Astrocyte of the hippocampus (primary cell): ENCODE data around the gene VAT1.
"Not testable (repeated sequence)": the region's sequence is repeated elsewhere in the genome, so short reads cannot be mapped to it uniquely, and the experiment has no call there.

Experiments used
- DNase-seq: peaks from one replicate; pipeline ENCODE4 v3.0.0; 2011; ENCODE audit warnings: low read depth, low spot score

Gene VAT1

DNA sequence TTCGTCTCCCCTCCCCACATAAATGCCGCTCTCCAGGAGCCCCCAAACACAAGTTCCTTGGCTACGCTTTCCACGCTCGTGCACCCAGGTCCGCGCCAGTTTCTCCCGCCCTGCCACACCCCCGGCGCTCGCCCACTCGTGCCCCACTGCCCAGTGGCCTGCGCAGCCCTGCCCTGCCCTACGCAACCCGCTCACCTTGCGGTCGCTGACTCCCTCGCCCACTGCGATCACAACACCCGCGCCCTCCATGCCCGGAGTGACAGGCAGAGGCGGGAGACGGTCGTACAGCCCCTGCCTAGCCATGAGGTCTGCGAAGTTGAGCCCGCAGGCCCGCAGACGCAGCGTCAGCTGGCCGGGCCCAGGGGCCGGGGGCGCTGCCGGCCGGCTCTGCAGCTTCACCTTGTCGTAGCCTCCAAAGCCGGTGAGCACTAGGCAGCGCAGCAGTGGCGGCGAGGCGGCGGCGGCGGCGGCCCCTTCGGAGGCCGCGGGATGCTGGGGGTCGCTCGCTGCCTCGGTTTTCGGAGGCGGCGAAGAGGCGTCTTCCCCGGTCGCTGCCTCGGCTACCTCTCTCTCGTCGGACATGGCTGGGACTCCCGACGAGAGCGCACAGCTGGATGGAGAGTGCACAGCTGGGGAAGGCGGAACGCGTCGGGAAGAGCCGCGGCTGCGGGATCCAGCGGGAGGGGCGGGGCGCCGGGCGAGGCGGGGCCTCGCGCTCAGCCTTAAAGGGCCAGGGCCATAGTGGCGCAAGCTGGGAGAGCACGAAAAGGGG, at the start of gene VAT1:
VAT1 (minus strand) TSS at position 645 of the 772 bp plus-strand sequence; CDS start at position 582, 63 bp downstream.
- peak; percentile 91 for DNase-seq

DNA sequence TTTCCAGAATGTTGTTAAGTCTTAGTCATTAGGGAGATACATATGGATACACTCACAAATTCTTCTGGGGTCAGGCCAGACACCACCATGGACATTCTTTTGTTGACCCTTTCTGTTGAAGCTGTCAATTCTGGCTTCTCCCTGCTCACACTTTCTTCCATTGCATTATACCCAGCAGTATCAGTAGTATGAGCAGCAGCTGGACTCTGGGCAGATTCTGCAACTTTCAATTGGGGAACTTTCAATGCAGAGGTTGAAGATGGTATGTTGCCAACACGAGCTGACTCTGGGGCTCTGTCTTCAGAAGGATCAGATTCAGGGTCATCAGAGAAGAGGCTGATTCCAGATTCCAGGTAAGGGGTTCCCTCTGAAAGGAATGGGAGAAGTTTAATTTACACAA, 48.7 kb upstream of the VAT1 start:
- DNase-seq: no peak

DNA sequence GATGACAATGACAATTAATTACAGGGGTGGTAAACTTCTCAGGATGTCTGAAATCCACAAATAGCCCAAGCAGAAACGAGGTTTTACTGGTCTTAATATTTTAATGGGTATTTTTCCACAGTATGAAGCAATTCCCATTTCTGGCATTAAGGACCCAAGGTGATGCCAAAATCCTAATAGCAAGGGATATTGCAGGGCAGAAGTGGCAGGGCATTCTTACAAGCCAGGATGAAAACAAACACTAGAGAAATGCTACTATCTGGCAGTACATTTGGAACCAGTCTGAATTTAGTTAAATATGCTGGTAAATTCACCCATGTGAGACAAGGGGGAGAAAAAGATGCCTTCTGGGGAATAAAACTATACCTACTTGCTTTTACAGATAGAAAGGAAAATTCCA, 48.1 kb upstream of the VAT1 start:
- DNase-seq: no peak

DNA sequence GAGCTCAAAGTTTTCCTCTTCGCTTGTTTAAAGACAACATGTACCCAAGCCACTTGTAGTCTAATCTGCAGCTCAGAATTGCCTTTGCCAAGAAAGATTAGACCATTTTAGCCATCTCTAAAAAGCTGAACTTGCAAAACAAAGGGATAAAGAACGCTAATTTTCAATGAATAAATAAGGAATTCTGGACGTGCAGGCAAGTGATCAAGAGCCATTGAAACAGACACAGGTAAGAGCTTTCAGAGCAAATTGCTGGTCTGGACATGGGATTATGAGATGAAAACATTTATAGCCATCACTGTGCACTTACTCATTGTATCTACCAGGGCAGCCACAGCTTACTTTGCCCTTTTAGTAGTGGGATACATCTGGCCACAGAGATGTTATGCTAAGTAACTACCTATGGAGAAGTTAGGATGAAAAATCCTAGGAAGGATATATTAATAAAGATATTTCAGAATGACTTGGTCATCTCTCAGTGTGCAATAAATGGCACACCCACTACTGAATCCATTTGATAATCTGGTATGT, 47.2 kb upstream of the VAT1 start:
- DNase-seq: no peak

DNA sequence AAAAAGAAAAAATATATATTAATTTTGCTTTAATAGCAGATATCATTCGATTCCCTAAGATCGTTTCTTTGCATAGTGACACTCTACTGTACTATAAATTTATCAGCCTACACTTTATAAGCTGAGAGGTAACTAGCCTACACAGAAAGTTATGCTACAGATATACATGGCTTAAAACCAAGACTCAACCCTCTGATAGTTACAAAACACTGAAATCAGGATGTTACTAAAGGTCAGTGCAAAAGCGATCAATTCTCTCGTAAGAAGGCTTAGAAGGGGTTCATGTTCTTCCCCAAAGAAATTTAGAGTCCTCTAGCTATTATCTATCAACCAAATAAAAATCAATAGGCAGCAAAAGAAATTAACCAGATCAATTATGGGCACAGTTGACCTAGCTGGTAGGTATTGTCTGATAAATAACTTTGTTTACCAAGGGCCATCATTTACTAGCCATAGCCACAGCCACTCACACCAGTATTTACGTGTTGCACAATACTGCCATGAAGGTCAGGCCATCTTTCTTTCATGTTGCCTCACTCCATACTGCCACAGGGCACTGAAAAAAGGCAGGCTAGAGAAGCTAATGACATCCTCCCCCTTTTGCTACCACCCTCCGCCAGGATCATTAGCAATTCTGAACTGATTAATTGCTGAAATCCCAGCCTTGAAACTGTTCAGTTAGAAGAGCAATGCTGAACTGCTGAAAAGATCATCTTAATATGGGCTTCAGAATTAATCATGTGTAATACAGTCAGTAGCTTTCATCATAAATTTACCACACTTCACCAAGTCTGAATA, 46.6 kb upstream of the VAT1 start:
- DNase-seq: peak; percentile 30

DNA sequence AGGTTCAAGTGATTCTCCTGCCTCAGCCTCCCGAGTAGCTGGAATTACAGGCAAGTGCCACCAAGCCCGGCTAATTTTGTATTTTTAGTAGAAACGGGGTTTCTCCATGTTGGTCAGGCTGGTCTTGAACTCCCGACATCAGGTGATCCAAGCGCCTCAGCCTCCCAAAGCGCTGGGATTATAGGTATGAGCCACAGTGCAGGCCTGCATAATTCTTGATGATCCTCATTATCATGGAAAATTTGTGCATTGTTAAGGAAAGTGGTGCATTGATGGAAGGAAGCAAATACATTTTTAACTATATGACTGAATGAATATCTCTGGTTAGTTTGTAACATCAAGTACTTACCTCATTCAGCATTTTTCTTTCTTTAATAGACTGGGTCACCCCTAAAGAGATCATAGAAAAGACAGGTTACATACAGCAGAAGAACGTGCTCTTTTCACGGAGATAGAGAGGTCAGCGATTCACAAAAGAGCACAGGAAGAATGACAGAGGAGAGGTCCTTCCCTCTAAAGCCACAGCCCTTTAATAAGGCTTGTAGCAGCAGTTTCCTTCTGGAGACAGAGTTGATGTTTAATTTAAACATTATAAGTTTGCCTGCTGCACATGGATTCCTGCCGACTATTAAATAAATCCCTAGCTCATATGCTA, 40.9 kb upstream of the VAT1 start:
- no peak for DNase-seq

DNA sequence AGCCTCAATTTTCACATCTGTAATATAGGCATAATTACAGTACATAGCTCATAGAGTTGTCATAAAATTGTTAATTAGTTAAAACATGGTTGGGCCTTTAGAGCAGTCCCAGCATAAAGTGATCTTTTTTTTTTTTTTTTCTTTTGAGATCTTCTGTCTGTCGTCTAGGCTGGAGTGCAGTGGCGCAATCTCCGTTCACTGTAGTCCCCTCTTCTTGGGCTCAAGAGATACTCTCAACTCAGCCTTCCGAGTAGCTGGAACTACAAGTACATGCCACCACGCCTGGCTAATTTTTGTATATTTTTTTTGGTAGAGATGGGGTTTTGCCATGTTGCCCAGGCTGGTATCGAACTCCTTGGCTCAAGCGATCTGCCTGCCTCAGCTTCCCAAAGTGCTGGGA, 33.9 kb upstream of the VAT1 start:
- DNase-seq: no peak

DNA sequence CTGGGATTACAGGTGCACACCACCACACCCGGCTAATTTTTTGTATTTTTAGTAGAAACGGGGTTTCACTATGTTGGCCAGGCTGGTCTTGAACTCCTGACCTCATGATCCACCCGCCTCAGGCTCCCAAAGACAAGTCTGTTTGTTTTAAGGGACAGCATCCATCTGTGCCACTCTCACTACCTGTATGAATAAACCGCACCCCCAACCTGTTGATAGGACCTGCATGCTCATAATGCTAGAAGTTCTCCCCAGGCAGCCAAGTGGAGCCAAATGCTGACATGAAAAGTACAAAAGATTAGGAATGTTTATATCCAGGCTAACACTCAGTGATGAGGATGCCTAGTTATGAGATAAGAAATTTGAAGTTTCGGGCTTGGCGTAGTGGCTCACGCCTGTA, 30.8 kb upstream of the VAT1 start:
- not testable (repeated sequence) for DNase-seq

DNA sequence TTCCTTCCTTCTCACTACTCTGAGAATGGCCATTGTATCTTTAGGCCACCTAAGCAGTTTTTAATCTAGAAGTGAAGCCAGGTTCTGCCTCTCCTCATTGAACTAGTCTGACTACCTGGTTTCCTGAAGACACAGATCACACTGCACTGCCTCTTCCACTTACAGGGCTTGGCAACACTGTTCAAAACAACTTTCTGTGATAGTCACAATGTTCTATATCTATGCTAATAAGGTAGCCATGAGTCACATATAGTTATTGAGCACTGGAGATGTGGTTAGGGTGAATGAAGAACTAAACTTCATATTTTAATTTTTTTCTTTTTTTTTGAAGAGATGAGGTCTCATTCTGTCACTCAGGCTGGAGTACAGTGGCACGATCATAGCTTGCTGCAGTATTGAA, 29.8 kb upstream of the VAT1 start:
- DNase-seq: peak; percentile 28

DNA sequence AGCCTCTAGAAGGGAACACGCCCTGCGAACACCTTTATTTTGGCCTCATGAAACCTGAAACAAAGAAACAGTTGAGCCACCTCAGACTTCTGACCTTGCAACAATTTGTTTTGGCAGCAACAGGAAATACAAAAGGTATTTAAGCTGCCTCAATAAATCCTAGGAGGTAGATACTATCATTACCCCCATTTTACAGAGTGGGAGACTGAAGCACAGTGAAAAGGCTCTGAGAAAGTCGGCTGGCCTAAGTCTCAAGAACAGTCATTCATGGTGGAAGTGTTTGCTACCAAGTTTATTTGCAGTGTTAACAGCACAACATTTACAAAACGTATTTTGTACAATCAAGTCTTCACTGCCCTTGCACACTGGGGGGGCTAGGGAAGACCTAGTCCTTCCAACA, 21.8 kb upstream of the VAT1 start:
- no peak for DNase-seq

DNA sequence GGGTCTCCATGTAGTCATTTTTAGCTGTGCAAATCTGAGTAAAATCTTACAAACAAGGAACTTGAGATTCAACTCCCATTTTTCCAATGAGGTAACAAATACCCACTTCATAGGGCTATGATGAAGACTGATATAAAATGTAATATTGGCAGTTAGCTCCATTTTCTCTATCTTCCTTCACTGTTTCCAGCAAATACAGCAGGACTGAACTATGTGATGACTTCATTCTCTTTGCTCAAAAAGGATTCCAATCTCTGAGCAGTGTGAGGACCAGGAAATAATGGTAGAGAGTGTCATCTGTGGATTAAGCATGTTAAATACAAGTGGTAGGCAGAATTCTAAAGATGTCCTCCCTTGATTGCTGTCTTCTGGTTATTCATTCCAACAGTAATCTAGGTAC, 21.1 kb upstream of the VAT1 start:
- DNase-seq: no peak

DNA sequence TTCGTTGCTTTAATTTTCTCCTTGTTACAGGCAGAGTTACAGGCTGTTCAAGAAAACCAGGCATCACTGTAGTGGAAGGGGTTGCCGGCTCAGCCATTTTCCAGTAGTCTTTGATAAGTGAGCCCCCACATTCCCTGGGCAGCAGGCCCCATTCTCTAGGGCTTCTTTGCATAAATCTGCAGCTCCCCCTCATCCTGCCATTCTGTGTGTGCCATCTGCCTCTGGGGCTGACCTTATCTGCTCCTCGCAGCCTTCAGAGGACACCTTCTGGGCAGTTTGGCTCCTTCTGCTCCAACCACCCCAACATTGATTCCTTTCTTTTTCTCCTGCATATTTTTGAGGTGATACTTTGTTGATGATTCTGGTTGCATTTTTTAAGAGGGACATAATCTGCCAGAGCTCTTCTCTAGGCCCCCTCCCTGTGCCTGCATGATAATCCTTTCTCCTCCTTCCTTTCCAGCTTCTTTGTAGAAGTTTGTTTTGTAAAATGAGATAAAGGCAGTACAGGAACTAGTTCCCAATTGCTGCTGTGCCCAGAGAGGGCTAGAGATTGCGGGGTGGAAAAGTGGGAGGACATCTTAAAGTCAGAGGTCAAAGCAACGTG, 19.9 kb upstream of the VAT1 start:
- no peak for DNase-seq

DNA sequence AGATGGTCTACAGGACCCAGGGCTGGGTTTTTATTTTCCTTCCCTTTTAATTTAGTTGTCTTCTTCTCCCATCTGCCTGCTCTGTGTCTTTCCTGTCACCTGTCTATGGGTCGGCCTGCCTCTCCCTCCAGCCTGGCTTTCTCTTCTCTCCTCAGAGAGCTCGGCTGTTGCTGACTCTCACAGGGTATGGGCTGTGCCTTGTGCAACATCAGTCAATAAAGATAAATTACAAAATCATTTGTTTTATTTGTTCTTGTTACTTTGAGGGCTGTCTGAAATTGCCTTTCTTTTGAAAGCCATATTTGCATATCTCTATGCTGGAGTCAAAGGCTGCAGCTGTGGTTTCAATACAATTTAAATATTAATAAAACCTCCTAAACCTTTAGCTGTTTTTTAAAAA, 18.5 kb upstream of the VAT1 start:
- DNase-seq: no peak

DNA sequence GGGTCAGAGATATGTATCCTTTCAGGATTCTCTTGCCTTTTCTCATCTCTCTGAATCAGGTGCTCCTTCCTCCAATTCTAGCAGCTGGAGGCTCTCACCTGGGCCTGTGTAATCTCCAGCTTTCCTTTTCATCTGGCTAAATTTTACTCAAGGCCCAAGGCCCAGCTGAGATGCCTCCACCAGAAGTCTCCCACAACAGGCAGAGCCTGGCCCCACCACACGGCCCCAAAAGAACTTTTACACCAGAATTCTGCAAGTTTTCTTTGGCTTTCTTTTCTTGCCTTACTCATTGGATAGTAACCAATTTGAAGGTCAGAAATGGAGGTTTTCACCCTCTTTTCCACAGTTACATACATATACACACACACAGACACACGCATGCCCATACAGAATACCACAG, 17.5 kb upstream of the VAT1 start:
- DNase-seq: no peak

DNA sequence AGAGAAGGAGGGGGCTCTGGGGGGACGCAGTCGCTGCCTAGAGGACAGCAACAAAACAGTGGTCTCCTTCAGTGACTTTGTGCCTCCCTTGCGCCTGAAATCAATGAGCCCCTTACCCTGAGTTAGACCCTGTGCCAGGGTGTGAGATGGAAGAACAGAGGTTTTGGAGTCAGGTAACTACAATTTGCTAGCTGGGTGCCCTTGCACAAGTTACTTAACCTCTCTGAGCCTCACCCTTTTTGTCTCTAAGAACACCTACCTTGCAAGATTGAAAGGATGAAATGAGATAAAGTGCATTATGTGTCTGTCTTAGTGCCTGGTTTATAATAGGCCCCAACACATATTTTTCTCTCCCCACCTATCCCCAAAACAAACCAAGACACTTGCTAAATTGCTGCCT, 12.7 kb upstream of the VAT1 start:
- no peak for DNase-seq

DNA sequence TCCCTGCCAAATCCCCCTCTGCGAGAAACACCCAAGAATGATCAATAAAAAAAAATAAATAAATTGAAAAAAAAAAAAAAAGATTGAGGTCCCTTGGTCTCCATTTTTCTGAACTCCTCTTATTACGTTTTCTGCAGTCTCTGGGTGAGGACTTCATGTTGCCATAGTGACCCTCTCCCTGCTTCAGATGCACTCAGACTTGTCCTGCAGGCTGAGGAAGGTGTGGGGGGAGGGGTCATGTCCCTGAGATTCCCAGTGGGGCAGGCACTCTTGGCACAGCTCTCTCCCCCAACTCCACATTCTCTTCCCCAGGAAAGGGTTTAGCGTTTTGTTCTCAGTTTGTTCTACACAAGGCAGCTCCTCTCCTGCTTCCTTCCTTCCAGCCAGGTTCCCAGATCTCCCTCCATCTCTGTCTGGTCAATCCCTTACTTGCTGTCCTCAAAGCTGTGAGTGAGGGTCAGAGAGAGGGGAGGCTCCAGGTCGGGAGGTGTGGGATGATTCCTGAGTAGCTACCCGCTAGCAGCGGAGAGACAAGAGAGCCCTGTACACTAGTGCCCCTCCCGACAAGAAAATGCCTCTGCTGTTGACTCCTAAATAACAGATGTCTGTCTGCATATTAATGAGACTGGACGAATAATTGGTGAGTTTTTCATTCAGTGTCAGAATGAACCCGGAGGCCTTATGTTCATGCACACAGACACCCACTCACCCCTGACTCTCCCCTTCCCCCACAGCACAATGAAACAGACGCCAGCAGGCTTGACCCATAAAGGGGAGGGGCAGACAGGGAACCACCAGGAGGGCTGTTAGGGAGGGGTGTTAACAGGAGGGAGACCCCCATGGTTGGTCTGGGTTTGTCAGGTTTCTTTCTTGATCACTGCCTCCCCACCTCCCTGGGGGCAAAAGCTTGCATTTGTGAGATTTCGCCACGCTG, 12.0 kb upstream of the VAT1 start:
- DNase-seq: peak; percentile 18

DNA sequence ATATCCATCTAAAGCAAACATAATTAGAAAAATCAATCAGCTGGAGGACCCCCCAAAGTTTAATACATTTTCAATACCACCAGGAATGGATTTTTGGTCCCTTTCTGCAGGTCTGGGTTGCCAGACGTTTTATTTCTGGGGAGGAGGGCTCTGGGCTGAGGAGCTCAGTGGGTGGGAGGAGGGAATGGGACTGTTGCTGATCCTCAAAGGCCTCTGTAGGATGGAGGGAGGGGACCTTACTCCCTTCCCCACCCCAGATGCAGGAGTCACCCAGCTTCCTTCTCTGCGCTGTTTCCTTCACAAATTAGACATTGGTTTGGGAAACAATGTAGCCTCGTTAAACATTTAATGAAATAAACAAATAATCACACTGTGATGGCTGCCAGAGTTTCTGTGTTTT, 9.5 kb upstream of the VAT1 start:
- no peak for DNase-seq

DNA sequence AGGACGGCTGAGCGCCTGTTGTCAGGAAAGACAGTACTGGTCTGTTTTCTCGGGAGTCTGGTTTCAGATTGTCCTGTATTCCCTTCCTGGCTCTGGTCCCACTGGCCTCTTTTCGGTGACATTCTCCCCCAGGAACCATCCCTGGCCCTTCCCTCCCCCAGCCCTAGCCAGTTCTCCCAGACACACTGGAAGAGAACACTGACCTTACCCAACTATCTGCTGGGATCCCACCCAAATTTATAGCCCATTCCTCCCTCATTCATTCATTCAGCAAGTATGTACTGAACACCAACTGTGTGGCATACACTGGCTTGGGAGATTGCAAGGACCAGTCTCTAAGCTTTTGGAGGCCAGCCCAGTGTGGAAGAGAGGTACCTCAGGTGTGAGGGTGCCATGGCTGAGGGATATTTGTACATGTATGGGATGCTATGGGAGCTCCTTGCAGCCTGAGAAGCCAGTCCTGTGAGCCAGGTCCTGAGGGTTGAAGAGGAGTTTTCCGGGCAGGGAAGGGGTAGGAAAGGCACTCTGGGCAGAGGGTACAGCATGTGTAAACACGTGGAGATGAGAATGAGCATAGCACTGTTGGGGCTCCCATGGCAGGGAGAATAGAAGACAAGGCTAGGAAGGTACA, 8.1 kb upstream of the VAT1 start:
- no peak for DNase-seq

DNA sequence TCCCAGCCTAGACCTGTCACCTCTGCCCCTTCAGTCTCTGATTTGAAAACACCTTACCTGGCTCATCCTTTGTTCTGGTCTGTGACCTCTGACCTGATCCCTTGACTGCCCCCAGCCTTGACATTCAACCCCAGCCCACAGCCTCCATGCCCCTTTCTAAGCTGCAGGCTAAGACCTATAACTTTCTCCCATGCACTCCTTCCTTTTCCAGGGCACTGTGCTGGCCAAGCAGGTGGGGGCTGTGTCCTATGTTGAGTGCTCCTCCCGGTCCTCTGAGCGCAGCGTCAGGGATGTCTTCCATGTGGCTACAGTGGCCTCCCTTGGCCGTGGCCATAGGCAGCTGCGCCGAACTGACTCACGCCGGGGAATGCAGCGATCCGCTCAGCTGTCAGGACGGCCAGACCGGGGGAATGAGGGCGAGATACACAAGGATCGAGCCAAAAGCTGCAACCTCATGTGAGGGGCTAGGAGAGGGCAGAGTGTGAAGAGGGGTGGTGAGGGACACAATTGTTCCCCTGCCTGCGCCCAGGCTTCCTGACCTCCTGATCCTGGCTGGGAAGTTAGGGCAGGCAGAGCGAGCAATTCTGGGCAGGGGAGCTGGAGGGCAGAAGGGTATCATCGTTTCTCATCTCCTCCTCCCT, 6.2 kb upstream of the VAT1 start:
- no peak for DNase-seq
